ENCODE data around the gene MAPT.

MAPT gene

DNA sequence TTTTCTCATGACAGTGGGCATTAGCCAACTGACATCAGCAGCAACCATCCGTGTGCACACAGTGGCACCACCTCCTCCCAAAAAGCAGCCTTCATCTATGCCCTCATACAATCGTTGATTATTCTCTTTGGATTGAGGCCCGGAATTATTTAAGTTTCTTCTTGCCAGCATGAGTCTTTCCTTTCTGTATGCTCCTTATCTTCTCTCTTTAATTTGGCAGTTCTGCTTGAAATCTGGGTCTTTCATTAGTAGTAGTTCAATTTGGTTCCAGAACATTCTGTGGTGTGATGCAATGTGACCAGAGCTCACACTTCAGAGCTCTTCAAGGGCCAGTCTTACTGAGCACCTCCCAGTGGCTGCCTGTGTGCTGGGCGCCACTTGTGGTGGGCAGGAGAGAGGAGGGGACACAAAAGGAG is 52.5 kb downstream of the MAPT start:
- Histone ChIP-seq H3K79me2 (ENCODE audit: insufficient read depth, low read length) (no peaks in the 10 kb centered on the region), H3K36me3 (ENCODE audit: insufficient read depth, low read length) (no peaks in the 10 kb centered on the region), H2AFZ (ENCODE audit: low read depth, low read length) (no peak overlapping the region), H3K4me3 (ENCODE audit: low read depth in 1 of 2, low read length in 2 of 2) (no peak overlapping the region), H3K4me2 (ENCODE audit: insufficient read depth, low read length) (no peak overlapping the region), H3K4me1 (ENCODE audit: insufficient read depth, low read length) (peaks cover 10% of the 10 kb centered on the region; the same call in 1 of the 2 replicates), H3K9ac (ENCODE audit: low read depth, low read length) (no peak overlapping the region), H3K27ac (ENCODE audit: low read length) (no peak overlapping the region), H3K9me3 (ENCODE audit: insufficient read depth, low read length, severe bottlenecking) (no peaks in the 10 kb centered on the region), H4K20me1 (ENCODE audit: insufficient read depth, low read length) (0 out of 2 replicates have a peak, but pooled peaks cover 3% of the 10 kb centered on the region), H3K27me3 (ENCODE audit: insufficient read depth, low read length, poor library complexity) (peaks cover 34% of the 10 kb centered on the region)
- ATAC-seq (ENCODE audit: insufficient read depth, low read depth) (no peak), DNase-seq (no peak)
- TF ChIP-seq EZH2 (IDR thresholded peaks at IDR 0.05; ENCODE audit: borderline replicate concordance, low read depth, low read length, severe bottlenecking) = no peak
- TF ChIP-seq, protein P1, sequence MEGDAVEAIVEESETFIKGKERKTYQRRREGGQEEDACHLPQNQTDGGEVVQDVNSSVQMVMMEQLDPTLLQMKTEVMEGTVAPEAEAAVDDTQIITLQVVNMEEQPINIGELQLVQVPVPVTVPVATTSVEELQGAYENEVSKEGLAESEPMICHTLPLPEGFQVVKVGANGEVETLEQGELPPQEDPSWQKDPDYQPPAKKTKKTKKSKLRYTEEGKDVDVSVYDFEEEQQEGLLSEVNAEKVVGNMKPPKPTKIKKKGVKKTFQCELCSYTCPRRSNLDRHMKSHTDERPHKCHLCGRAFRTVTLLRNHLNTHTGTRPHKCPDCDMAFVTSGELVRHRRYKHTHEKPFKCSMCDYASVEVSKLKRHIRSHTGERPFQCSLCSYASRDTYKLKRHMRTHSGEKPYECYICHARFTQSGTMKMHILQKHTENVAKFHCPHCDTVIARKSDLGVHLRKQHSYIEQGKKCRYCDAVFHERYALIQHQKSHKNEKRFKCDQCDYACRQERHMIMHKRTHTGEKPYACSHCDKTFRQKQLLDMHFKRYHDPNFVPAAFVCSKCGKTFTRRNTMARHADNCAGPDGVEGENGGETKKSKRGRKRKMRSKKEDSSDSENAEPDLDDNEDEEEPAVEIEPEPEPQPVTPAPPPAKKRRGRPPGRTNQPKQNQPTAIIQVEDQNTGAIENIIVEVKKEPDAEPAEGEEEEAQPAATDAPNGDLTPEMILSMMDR (IDR thresholded peaks at IDR 0.05; ENCODE audit: borderline replicate concordance, extremely low read depth, low read length, poor library complexity, severe bottlenecking) = no peak

- ATAC-seq (ENCODE audit: insufficient read depth, low read depth) (no peak), DNase-seq (no peak)
- H3K9me3 ChIP-seq (ENCODE audit: insufficient read depth, low read length, severe bottlenecking) = no peaks in the 10 kb centered on the region
- 0 out of 2 replicates have a peak, but pooled peaks cover 3% of the 10 kb centered on the region for H4K20me1 ChIP-seq (ENCODE audit: insufficient read depth, low read length)
- H3K4me3 ChIP-seq (ENCODE audit: low read depth in 1 of 2, low read length in 2 of 2) = peak overlapping the region in 1 of 2 experiments; percentile 26; a peak in 1 of 4 replicates
- no peak overlapping the region for H3K9ac ChIP-seq (ENCODE audit: low read depth, low read length)
- TF ChIP-seq, protein P1 (IDR thresholded peaks at IDR 0.05; ENCODE audit: borderline replicate concordance, extremely low read depth, low read length, poor library complexity, severe bottlenecking) = no peak
- TF ChIP-seq EZH2 (IDR thresholded peaks at IDR 0.05; ENCODE audit: borderline replicate concordance, low read depth, low read length, severe bottlenecking) = no peak
- no peaks in the 10 kb centered on the region for H3K79me2 ChIP-seq (ENCODE audit: insufficient read depth, low read length)
- no peaks in the 10 kb centered on the region for H3K36me3 ChIP-seq (ENCODE audit: insufficient read depth, low read length)
- peaks cover 10% of the 10 kb centered on the region; the same call in 1 of the 2 replicates for H3K4me1 ChIP-seq (ENCODE audit: insufficient read depth, low read length)
- H2AFZ ChIP-seq (ENCODE audit: low read depth, low read length) = no peak overlapping the region
- peak overlapping the region; percentile 58 for H3K4me2 ChIP-seq (ENCODE audit: insufficient read depth, low read length)
- H3K27me3 ChIP-seq (ENCODE audit: insufficient read depth, low read length, poor library complexity) = peaks cover 25% of the 10 kb centered on the region
- no peak overlapping the region for H3K27ac ChIP-seq (ENCODE audit: low read length)
Observed at GRCh38 chr17:45948498-45948880, 54.1 kb downstream of the MAPT start.

- Histone ChIP-seq H3K27me3 (ENCODE audit: insufficient read depth, low read length, poor library complexity) (peaks cover 25% of the 10 kb centered on the region), H3K27ac (ENCODE audit: low read length) (no peak overlapping the region), H2AFZ (ENCODE audit: low read depth, low read length) (peak overlapping the region; percentile 43; the same call in 1 of the 2 replicates), H3K9ac (ENCODE audit: low read depth, low read length) (no peak overlapping the region), H3K4me1 (ENCODE audit: insufficient read depth, low read length) (peaks cover 10% of the 10 kb centered on the region; the same call in 1 of the 2 replicates), H3K9me3 (ENCODE audit: insufficient read depth, low read length, severe bottlenecking) (no peaks in the 10 kb centered on the region), H3K4me2 (ENCODE audit: insufficient read depth, low read length) (peak overlapping the region; percentile 58), H3K79me2 (ENCODE audit: insufficient read depth, low read length) (no peaks in the 10 kb centered on the region), H4K20me1 (ENCODE audit: insufficient read depth, low read length) (0 out of 2 replicates have a peak, but pooled peaks cover 3% of the 10 kb centered on the region), H3K36me3 (ENCODE audit: insufficient read depth, low read length) (no peaks in the 10 kb centered on the region), H3K4me3 (ENCODE audit: low read depth in 1 of 2, low read length in 2 of 2) (peak overlapping the region in 1 of 2 experiments; percentile 26; a peak in 1 of 4 replicates)
- TF ChIP-seq EZH2 (IDR thresholded peaks at IDR 0.05; ENCODE audit: borderline replicate concordance, low read depth, low read length, severe bottlenecking) = peak; percentile 77
- TF ChIP-seq, protein P1 (IDR thresholded peaks at IDR 0.05; ENCODE audit: borderline replicate concordance, extremely low read depth, low read length, poor library complexity, severe bottlenecking) = peak; percentile 72
- DNase-seq (peak; percentile 53), ATAC-seq (ENCODE audit: insufficient read depth, low read depth) (peak; percentile 97)
Observed at GRCh38 chr17:45948881-45949624, 54.7 kb downstream of the MAPT start.
